ENCODE results near the gene MICAL3.

GRCh38 chr22:17988800-17989513 is 35.4 kb downstream of the MICAL3 start:
- TF ChIP-seq CTCF (IDR thresholded peaks at IDR 0.05) (no peak), POLR2A (IDR thresholded peaks at IDR 0.05) (no peak)
